ENCODE measurements around the gene TCF25.

Gene TCF25

GRCh38 chr16:89880477-89881367, 7.3 kb downstream of the TCF25 start:
- Histone ChIP-seq H3K27me3 (replicated peaks; ENCODE audit: control insufficient read depth, insufficient read depth, low read length, poor library complexity, severe bottlenecking) (no peaks in the 10 kb centered on the region), H3K4me1 (ENCODE audit: control insufficient read depth, insufficient read depth, low read length, poor library complexity, severe bottlenecking) (no peaks in the 10 kb centered on the region), H3K9me3 (ENCODE audit: control insufficient read depth, low read length) (no peaks in the 10 kb centered on the region), H3K36me3 (ENCODE audit: control insufficient read depth, insufficient read depth, low read length) (peaks cover 50% of the 10 kb centered on the region), H3K27ac (ENCODE audit: insufficient read depth, low read length, poor library complexity, severe bottlenecking) (no peak overlapping the region), H3K4me3 (ENCODE audit: insufficient read depth, low read depth, low read length, poor library complexity, severe bottlenecking) (no peak overlapping the region)
- DNase-seq, result no peak

- peaks cover 52% of the 10 kb centered on the region for H3K36me3 ChIP-seq (ENCODE audit: control insufficient read depth, insufficient read depth, low read length)
- no peaks in the 10 kb centered on the region for H3K4me1 ChIP-seq (ENCODE audit: control insufficient read depth, insufficient read depth, low read length, poor library complexity, severe bottlenecking)
- H3K9me3 ChIP-seq (ENCODE audit: control insufficient read depth, low read length), result no peaks in the 10 kb centered on the region
- no peaks in the 10 kb centered on the region for H3K27me3 ChIP-seq (replicated peaks; ENCODE audit: control insufficient read depth, insufficient read depth, low read length, poor library complexity, severe bottlenecking)
- H3K27ac ChIP-seq (ENCODE audit: insufficient read depth, low read length, poor library complexity, severe bottlenecking), result no peak overlapping the region
- H3K4me3 ChIP-seq (ENCODE audit: insufficient read depth, low read depth, low read length, poor library complexity, severe bottlenecking), result no peak overlapping the region
- DNase-seq, result no peak
Measured at GRCh38 chr16:89881368-89881730, 8.0 kb downstream of the TCF25 start.

GRCh38 chr16:89883346-89884040, 10.1 kb downstream of the TCF25 start:
- Histone ChIP-seq H3K4me1 (ENCODE audit: control insufficient read depth, insufficient read depth, low read length, poor library complexity, severe bottlenecking) (no peaks in the 10 kb centered on the region), H3K4me3 (ENCODE audit: insufficient read depth, low read depth, low read length, poor library complexity, severe bottlenecking) (no peak overlapping the region), H3K36me3 (ENCODE audit: control insufficient read depth, insufficient read depth, low read length) (peaks cover 64% of the 10 kb centered on the region), H3K27me3 (replicated peaks; ENCODE audit: control insufficient read depth, insufficient read depth, low read length, poor library complexity, severe bottlenecking) (no peaks in the 10 kb centered on the region), H3K9me3 (ENCODE audit: control insufficient read depth, low read length) (no peaks in the 10 kb centered on the region), H3K27ac (ENCODE audit: insufficient read depth, low read length, poor library complexity, severe bottlenecking) (no peak overlapping the region)
- DNase-seq, result no peak

- no peak overlapping the region for H3K4me3 ChIP-seq (ENCODE audit: insufficient read depth, low read depth, low read length, poor library complexity, severe bottlenecking)
- no peaks in the 10 kb centered on the region for H3K9me3 ChIP-seq (ENCODE audit: control insufficient read depth, low read length)
- no peaks in the 10 kb centered on the region for H3K27me3 ChIP-seq (replicated peaks; ENCODE audit: control insufficient read depth, insufficient read depth, low read length, poor library complexity, severe bottlenecking)
- DNase-seq, result no peak
- H3K27ac ChIP-seq (ENCODE audit: insufficient read depth, low read length, poor library complexity, severe bottlenecking), result no peak overlapping the region
- peaks cover 59% of the 10 kb centered on the region for H3K36me3 ChIP-seq (ENCODE audit: control insufficient read depth, insufficient read depth, low read length)
- H3K4me1 ChIP-seq (ENCODE audit: control insufficient read depth, insufficient read depth, low read length, poor library complexity, severe bottlenecking), result no peaks in the 10 kb centered on the region
Measured at GRCh38 chr16:89884041-89884421, 10.6 kb downstream of the TCF25 start.

GRCh38 chr16:89887243-89887642, 13.9 kb downstream of the TCF25 start:
- Histone ChIP-seq H3K4me3 (ENCODE audit: insufficient read depth, low read depth, low read length, poor library complexity, severe bottlenecking) (no peak overlapping the region), H3K4me1 (ENCODE audit: control insufficient read depth, insufficient read depth, low read length, poor library complexity, severe bottlenecking) (no peaks in the 10 kb centered on the region), H3K27ac (ENCODE audit: insufficient read depth, low read length, poor library complexity, severe bottlenecking) (no peak overlapping the region), H3K27me3 (replicated peaks; ENCODE audit: control insufficient read depth, insufficient read depth, low read length, poor library complexity, severe bottlenecking) (no peaks in the 10 kb centered on the region), H3K36me3 (ENCODE audit: control insufficient read depth, insufficient read depth, low read length) (peaks cover 69% of the 10 kb centered on the region), H3K9me3 (ENCODE audit: control insufficient read depth, low read length) (no peaks in the 10 kb centered on the region)
- DNase-seq, result no peak

GRCh38 chr16:89890200-89890599, 16.8 kb downstream of the TCF25 start:
- H3K27ac ChIP-seq (ENCODE audit: insufficient read depth, low read length, poor library complexity, severe bottlenecking), result no peak overlapping the region
- no peak overlapping the region for H3K4me3 ChIP-seq (ENCODE audit: insufficient read depth, low read depth, low read length, poor library complexity, severe bottlenecking)
- no peaks in the 10 kb centered on the region for H3K9me3 ChIP-seq (ENCODE audit: control insufficient read depth, low read length)
- no peaks in the 10 kb centered on the region for H3K27me3 ChIP-seq (replicated peaks; ENCODE audit: control insufficient read depth, insufficient read depth, low read length, poor library complexity, severe bottlenecking)
- H3K36me3 ChIP-seq (ENCODE audit: control insufficient read depth, insufficient read depth, low read length), result peaks cover 74% of the 10 kb centered on the region
- H3K4me1 ChIP-seq (ENCODE audit: control insufficient read depth, insufficient read depth, low read length, poor library complexity, severe bottlenecking), result no peaks in the 10 kb centered on the region
- no peak for DNase-seq

- Histone ChIP-seq H3K4me1 (ENCODE audit: control insufficient read depth, insufficient read depth, low read length, poor library complexity, severe bottlenecking) (no peaks in the 10 kb centered on the region), H3K27me3 (replicated peaks; ENCODE audit: control insufficient read depth, insufficient read depth, low read length, poor library complexity, severe bottlenecking) (no peaks in the 10 kb centered on the region), H3K27ac (ENCODE audit: insufficient read depth, low read length, poor library complexity, severe bottlenecking) (no peak overlapping the region), H3K36me3 (ENCODE audit: control insufficient read depth, insufficient read depth, low read length) (peaks cover 73% of the 10 kb centered on the region), H3K4me3 (ENCODE audit: insufficient read depth, low read depth, low read length, poor library complexity, severe bottlenecking) (no peak overlapping the region), H3K9me3 (ENCODE audit: control insufficient read depth, low read length) (no peaks in the 10 kb centered on the region)
- DNase-seq, result no peak
Measured at GRCh38 chr16:89890886-89891657, 17.7 kb downstream of the TCF25 start.

GRCh38 chr16:89892055-89892630, 18.8 kb downstream of the TCF25 start:
- no peak for DNase-seq
- Histone ChIP-seq H3K4me1 (ENCODE audit: control insufficient read depth, insufficient read depth, low read length, poor library complexity, severe bottlenecking) (no peaks in the 10 kb centered on the region), H3K27me3 (replicated peaks; ENCODE audit: control insufficient read depth, insufficient read depth, low read length, poor library complexity, severe bottlenecking) (no peaks in the 10 kb centered on the region), H3K36me3 (ENCODE audit: control insufficient read depth, insufficient read depth, low read length) (peaks cover 77% of the 10 kb centered on the region), H3K4me3 (ENCODE audit: insufficient read depth, low read depth, low read length, poor library complexity, severe bottlenecking) (no peak overlapping the region), H3K27ac (ENCODE audit: insufficient read depth, low read length, poor library complexity, severe bottlenecking) (no peak overlapping the region), H3K9me3 (ENCODE audit: control insufficient read depth, low read length) (no peaks in the 10 kb centered on the region)

GRCh38 chr16:89892635-89893034, 19.2 kb downstream of the TCF25 start:
- no peak for DNase-seq
- Histone ChIP-seq H3K4me1 (ENCODE audit: control insufficient read depth, insufficient read depth, low read length, poor library complexity, severe bottlenecking) (no peaks in the 10 kb centered on the region), H3K27me3 (replicated peaks; ENCODE audit: control insufficient read depth, insufficient read depth, low read length, poor library complexity, severe bottlenecking) (no peaks in the 10 kb centered on the region), H3K27ac (ENCODE audit: insufficient read depth, low read length, poor library complexity, severe bottlenecking) (no peak overlapping the region), H3K4me3 (ENCODE audit: insufficient read depth, low read depth, low read length, poor library complexity, severe bottlenecking) (no peak overlapping the region), H3K36me3 (ENCODE audit: control insufficient read depth, insufficient read depth, low read length) (peaks cover 75% of the 10 kb centered on the region), H3K9me3 (ENCODE audit: control insufficient read depth, low read length) (no peaks in the 10 kb centered on the region)
